Hepatocyte (in vitro differentiated cells): ENCODE results near the gene ADAMTS9. TPM values are rescaled to one million over a fixed set of nuclear protein-coding genes. Genes with fewer than 3 reads are reported as not detected.

Experiments used
- DNase-seq: peaks from one replicate; pipeline ENCODE4 v3.0.0-alpha.2; 2016; ENCODE audit warnings: low spot score
- H2AFZ ChIP-seq: fragments of 200-600 bp; sonication (generic); 2 replicates; pipeline ENCODE4 v1.6.0; 2016; ENCODE audit warnings: antibody characterized with exemption, mild to moderate bottlenecking
- H3K27ac ChIP-seq: fragments of 200-600 bp; sonication (generic); 2 replicates; pipeline ENCODE4 v1.5.1; 2016; ENCODE audit warnings: mild to moderate bottlenecking
- H3K27me3 ChIP-seq: fragments of 200-600 bp; sonication (generic); 2 replicates; pipeline ENCODE4 v1.6.1; 2016
- H3K36me3 ChIP-seq: fragments of 200-600 bp; sonication (generic); replicated peaks from 2 replicates; pipeline ENCODE4 v1.5.1; 2016; ENCODE audit warnings: low read depth; ENCODE audit not compliant: insufficient read depth
- H3K4me1 ChIP-seq: fragments of 200-600 bp; sonication (generic); 2 replicates; pipeline ENCODE4 v1.5.1; 2016; ENCODE audit warnings: mild to moderate bottlenecking, moderate library complexity; ENCODE audit not compliant: insufficient read depth
- H3K4me2 ChIP-seq: fragments of 200-600 bp; sonication (generic); 2 replicates; pipeline ENCODE4 v1.6.0; 2016
- H3K4me3 ChIP-seq: fragments of 200-600 bp; sonication (generic); 2 replicates; pipeline ENCODE4 v1.5.1; 2016; ENCODE audit warnings: mild to moderate bottlenecking
- H3K79me2 ChIP-seq: fragments of 200-600 bp; sonication (generic); 2 replicates; pipeline ENCODE4 v1.6.0; 2017; ENCODE audit warnings: mild to moderate bottlenecking
- H3K9me2 ChIP-seq: fragments of 200-600 bp; sonication (generic); replicated peaks from 2 replicates; pipeline ENCODE4 v1.6.0; 2017; ENCODE audit warnings: mild to moderate bottlenecking; ENCODE audit not compliant: insufficient read depth
- H3K9me3 ChIP-seq: fragments of 200-600 bp; sonication (generic); 2 replicates; pipeline ENCODE4 v1.5.1; 2016; ENCODE audit warnings: low read depth, mild to moderate bottlenecking
- H4K20me1 ChIP-seq: fragments of 200-600 bp; sonication (generic); 2 replicates; pipeline ENCODE4 v1.6.0; 2016; ENCODE audit warnings: mild to moderate bottlenecking; ENCODE audit not compliant: insufficient read depth, poor library complexity, severe bottlenecking
- CTCF ChIP-seq: fragments of 200-600 bp; sonication (generic); IDR thresholded peaks from 2 replicates; pipeline ENCODE4 v1.5.1; 2016; ENCODE audit warnings: antibody characterized with exemption, mild to moderate bottlenecking; ENCODE audit not compliant: poor library complexity
- EZH2 ChIP-seq: fragments of 200-600 bp; sonication (generic); IDR thresholded peaks from 2 replicates; pipeline ENCODE4 v1.6.1; 2016; ENCODE audit warnings: antibody characterized with exemption, mild to moderate bottlenecking, borderline replicate concordance
- EZH2phosphoT487 ChIP-seq: fragments of 200-600 bp; sonication (generic); IDR thresholded peaks from one replicate; pipeline ENCODE4 v1.6.1; 2018; ENCODE audit warnings: antibody characterized with exemption, mild to moderate bottlenecking, low read depth, moderate library complexity; ENCODE audit not compliant: unreplicated experiment, severe bottlenecking
- WGBS: methylation state at CpG from one replicate; pipeline ENCODE4 v1.1.6; 2016; ENCODE audit warnings: low lambda C conversion rate; ENCODE audit errors: missing lambda C conversion rate; 5-methylcytosine and 5-hydroxymethylcytosine counted together
- polyA plus RNA-seq: library from polyadenylated mRNA; unstranded; fragments of >200 nt; fragmentation: Nextera tagmentation; extraction: Ambion mirVana; gene quantifications from 2 replicates; pipeline ENCODE4 v1.2.1, GENCODE V29; 2016
- total RNA-seq: library from RNA; depleted of rRNA; stranded (reverse); fragments of >200 nt; gene quantifications from 2 replicates; pipeline ENCODE4 v1.2.3, GENCODE V29; 2014

ADAMTS9 gene
- total and polyA plus RNA-seq, 2 experiments from 2014 or later, result 56.9 to 145 TPM

DNA sequence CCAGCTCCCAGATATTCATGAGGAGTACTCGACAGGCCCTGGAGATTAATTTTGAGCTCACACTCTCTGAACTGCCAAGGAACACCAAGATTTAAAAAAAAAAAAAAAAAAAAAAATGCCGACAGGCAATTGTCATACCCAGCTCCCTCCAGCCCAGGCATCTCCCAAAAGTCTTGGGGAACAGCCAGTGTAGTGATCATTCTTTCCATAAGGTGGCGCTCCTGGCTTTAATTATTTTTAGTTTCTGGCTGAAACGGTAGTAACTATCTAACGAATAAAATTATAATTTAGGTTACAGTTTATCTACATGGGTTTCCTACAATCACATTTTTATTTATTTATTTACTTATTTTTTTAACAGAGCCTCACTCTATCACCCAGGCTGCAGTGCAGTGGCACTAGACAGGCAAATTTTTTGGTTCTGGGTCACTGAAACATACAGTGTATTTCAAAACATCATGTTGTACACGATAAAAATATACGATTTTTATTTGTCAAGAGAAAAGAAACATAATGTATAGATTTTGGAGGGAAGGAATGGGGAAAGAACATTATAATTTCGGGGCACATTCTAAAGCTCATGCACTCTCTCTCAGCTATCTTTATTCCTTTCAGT lies 157.3 kb downstream of the ADAMTS9 start:
- TF ChIP-seq CTCF, result peak; percentile 77
- TF ChIP-seq EZH2, result no peak
- Histone ChIP-seq H3K9me3 (no peaks in the 10 kb centered on the region), H3K4me2 (no peak overlapping the region), H3K4me1 (peaks cover 5% of the 10 kb centered on the region), H2AFZ (no peak overlapping the region), H3K27ac (no peak overlapping the region), H3K27me3 (no peaks in the 10 kb centered on the region), H3K9me2 (no peaks in the 10 kb centered on the region), H3K4me3 (no peak overlapping the region), H3K36me3 (no peaks in the 10 kb centered on the region), H3K79me2 (no peaks in the 10 kb centered on the region), H4K20me1 (no peaks in the 10 kb centered on the region)
- DNase-seq, result peak; percentile 79
- 33% methylated on average over 8 of the region's 8 CpGs for WGBS

DNA sequence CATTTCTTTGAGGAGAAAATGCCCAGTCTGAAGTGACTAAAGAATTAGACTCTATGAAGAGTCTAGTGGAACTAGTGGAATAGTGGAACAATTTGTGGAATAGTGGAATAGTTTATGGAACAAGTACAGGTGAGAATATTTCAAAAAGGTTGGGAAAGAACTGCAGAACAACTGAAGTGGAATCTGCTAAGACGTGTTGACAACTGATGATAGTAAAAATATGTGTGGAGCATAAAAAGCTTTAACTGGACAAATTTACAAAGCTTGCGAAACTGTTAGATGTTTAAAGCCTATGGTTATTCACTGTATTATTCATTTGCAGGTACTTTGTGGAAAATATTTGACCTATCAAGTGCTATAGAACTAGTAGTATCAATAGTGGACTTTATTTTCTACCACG lies 164.5 kb downstream of the ADAMTS9 start:
- WGBS, result 50% methylated on average over 3 of the region's 3 CpGs
- H3K4me2 ChIP-seq, result no peak overlapping the region
- H3K36me3 ChIP-seq, result no peaks in the 10 kb centered on the region
- no peaks in the 10 kb centered on the region for H3K79me2 ChIP-seq
- H3K27me3 ChIP-seq, result no peaks in the 10 kb centered on the region
- peaks cover 5% of the 10 kb centered on the region for H3K4me1 ChIP-seq
- H3K9me3 ChIP-seq, result no peaks in the 10 kb centered on the region
- H3K4me3 ChIP-seq, result no peak overlapping the region
- DNase-seq, result no peak
- no peak overlapping the region for H2AFZ ChIP-seq
- H3K27ac ChIP-seq, result no peak overlapping the region
- TF ChIP-seq CTCF (no peak), EZH2 (no peak), EZH2phosphoT487 (no peak)
- H4K20me1 ChIP-seq, result no peaks in the 10 kb centered on the region
- no peaks in the 10 kb centered on the region for H3K9me2 ChIP-seq

DNA sequence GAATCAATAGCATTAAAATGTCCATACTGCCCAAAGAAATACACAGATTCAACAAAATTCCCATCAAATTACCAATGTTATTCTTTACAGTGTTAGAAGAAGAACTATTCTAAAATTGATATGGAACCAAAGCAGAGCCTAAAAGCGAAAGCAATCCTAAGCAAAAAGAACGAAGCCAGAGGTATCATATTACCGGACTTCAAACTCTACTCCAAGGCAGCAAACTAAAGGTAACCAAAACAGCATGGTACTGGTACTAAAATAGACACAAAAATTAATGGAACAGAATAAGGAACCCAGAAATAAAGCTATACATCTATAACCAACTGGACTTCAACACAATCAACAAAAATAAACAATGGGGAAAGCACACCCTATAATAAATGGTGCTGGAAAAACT lies 167.5 kb downstream of the ADAMTS9 start:
- no peak for DNase-seq
- TF ChIP-seq EZH2 (no peak), CTCF (no peak), EZH2phosphoT487 (no peak)
- Histone ChIP-seq H4K20me1 (no peaks in the 10 kb centered on the region), H3K79me2 (no peaks in the 10 kb centered on the region), H3K36me3 (no peaks in the 10 kb centered on the region), H3K9me2 (no peaks in the 10 kb centered on the region), H3K27ac (no peak overlapping the region), H3K4me3 (no peak overlapping the region), H2AFZ (no peak overlapping the region), H3K27me3 (no peaks in the 10 kb centered on the region), H3K4me2 (no peak overlapping the region), H3K4me1 (peaks cover 5% of the 10 kb centered on the region), H3K9me3 (no peaks in the 10 kb centered on the region)
- 72% methylated on average over 3 of the region's 3 CpGs for WGBS
